ENCODE data around the gene PDE3A. TPM values are rescaled to one million over a fixed set of nuclear protein-coding genes. Genes with fewer than 3 reads are reported as not detected.

Gene PDE3A
- total and polyA plus RNA-seq, 2 donors from 2014 or later = 3.3 to 18.3 TPM

- DNase-seq = peak in 3 of 5 donors; percentile 17 to 78 (median 45)
- H3K27ac ChIP-seq (ENCODE audit: low read depth in 2 of 2, low read length in 2 of 2) = peak overlapping the region in 1 of 2 donors; percentile 21
Observed at GRCh38 chr12:20527417-20528163, 159.3 kb downstream of the PDE3A start.

DNA sequence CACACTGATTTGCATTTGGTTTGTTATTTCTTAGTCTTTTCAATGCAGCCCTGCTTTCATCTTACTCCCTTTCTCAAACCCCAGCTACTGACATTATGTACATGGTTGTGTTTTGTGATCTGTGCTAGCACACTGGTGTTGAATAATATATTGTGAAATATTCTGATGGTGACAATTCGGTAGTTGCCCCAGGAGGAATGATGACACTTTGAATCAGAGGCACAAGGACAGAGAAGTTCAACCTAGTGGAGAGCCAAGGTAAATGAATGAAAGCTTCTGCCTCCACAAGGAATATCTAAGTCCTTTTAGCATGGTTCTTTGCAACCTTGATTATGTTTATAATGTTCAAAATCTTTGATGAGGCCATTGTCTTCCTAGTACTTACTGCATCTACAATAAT lies 159.9 kb downstream of the PDE3A start:
- Histone ChIP-seq H3K36me3 (ENCODE audit: control insufficient read depth in 2 of 3, insufficient read depth in 3 of 3, low read length in 3 of 3) (no peaks in the 10 kb centered on the region), H3K4me1 (ENCODE audit: control insufficient read depth in 2 of 3, insufficient read depth in 2 of 3, low read depth in 1 of 3, low read length in 3 of 3) (peaks cover 0 to 10% (median 3%) of the 10 kb centered on the region in 3 donors), H3K9ac (ENCODE audit: low read length in 3 of 3) (no peak overlapping the region), H3K27me3 (ENCODE audit: control insufficient read depth, insufficient read depth, low read length) (no peaks in the 10 kb centered on the region), H3K9me3 (ENCODE audit: control insufficient read depth in 2 of 3, insufficient read depth in 1 of 3, low read length in 3 of 3) (no peaks in the 10 kb centered on the region), H3K4me3 (ENCODE audit: low read length in 3 of 3) (no peak overlapping the region), H3K27ac (ENCODE audit: low read depth in 2 of 2, low read length in 2 of 2) (no peak overlapping the region)
- TF ChIP-seq CTCF (IDR thresholded peaks at IDR 0.05; ENCODE audit: borderline replicate concordance, extremely low read depth, insufficient read depth) = no peak
- DNase-seq (no peak), FAIRE-seq (no peak)
- intact Hi-C loops (cut with DNase I) = no loop called here

More at GRCh38 chr12:20527417-20528163, 159.3 kb downstream of the PDE3A start:
- H3K9ac ChIP-seq (ENCODE audit: low read length in 3 of 3) = peak overlapping the region in 1 of 3 donors; percentile 9
- TF ChIP-seq CTCF (IDR thresholded peaks at IDR 0.05; ENCODE audit: borderline replicate concordance, extremely low read depth, insufficient read depth) = no peak
- no peaks in the 10 kb centered on the region for H3K36me3 ChIP-seq (ENCODE audit: control insufficient read depth in 2 of 3, insufficient read depth in 3 of 3, low read length in 3 of 3)
- H3K4me1 ChIP-seq (ENCODE audit: control insufficient read depth in 2 of 3, insufficient read depth in 2 of 3, low read depth in 1 of 3, low read length in 3 of 3) = peaks cover 0 to 10% (median 3%) of the 10 kb centered on the region in 3 donors
- no peak for FAIRE-seq
- H3K9me3 ChIP-seq (ENCODE audit: control insufficient read depth in 2 of 3, insufficient read depth in 1 of 3, low read length in 3 of 3) = no peaks in the 10 kb centered on the region
- H3K4me3 ChIP-seq (ENCODE audit: low read length in 3 of 3) = peak overlapping the region in 2 of 3 donors; percentile 25 to 40
- no peaks in the 10 kb centered on the region for H3K27me3 ChIP-seq (ENCODE audit: control insufficient read depth, insufficient read depth, low read length)
- intact Hi-C loops (cut with DNase I) = no loop called here

DNA sequence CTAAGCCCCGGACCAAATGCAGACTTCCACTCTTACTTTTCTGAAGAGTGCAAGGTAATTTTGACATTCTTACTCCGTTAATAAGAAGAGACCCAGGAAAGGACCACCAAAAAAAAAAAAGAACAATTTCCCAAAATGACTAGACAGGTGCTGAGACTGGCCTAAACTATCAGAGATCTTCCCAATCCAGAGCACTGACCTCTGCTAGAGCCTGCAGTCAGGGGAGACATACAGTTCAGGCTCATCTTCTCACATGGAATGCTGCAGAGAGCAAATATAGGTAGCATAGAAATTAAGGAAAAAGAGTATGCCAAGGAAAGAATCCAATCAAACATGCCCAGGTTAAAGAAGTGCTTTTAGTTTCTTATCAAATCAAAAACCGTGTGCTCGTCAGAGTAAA lies 177.9 kb downstream of the PDE3A start:
- Histone ChIP-seq H3K27me3 (ENCODE audit: control insufficient read depth, insufficient read depth, low read length) (no peaks in the 10 kb centered on the region), H3K4me3 (ENCODE audit: low read length in 3 of 3) (no peak overlapping the region), H3K9me3 (ENCODE audit: control insufficient read depth in 2 of 3, insufficient read depth in 1 of 3, low read length in 3 of 3) (no peaks in the 10 kb centered on the region), H3K9ac (ENCODE audit: low read length in 3 of 3) (no peak overlapping the region), H3K36me3 (ENCODE audit: control insufficient read depth in 2 of 3, insufficient read depth in 3 of 3, low read length in 3 of 3) (no peaks in the 10 kb centered on the region), H3K4me1 (ENCODE audit: control insufficient read depth in 2 of 3, insufficient read depth in 2 of 3, low read depth in 1 of 3, low read length in 3 of 3) (peaks cover 0 to 3% (median 0%) of the 10 kb centered on the region in 3 donors), H3K27ac (ENCODE audit: low read depth in 2 of 2, low read length in 2 of 2) (no peak overlapping the region)
- TF ChIP-seq CTCF (IDR thresholded peaks at IDR 0.05; ENCODE audit: borderline replicate concordance, extremely low read depth, insufficient read depth) = no peak
- intact Hi-C loops (cut with DNase I) = no loop called here
- no peak for DNase-seq
- no peak for FAIRE-seq

Measured in kidney (tissue), 14 donors.